Activated CD8-positive, alpha-beta memory T cell treated with anti-CD3 and anti-CD28 coated beads for 48 hours (primary cell): ENCODE data around the gene DLG2.

Experiments
- DNase-seq, 3 experiments: peaks; one replicate each; pipeline ENCODE4 v3.0.0-alpha.2; 2020; ENCODE audit warnings: low read depth in 2 of 3, low spot score in 2 of 3

Gene DLG2

GRCh38 chr11:84923489-84923888 is 703.7 kb downstream of the DLG2 start:
- DNase-seq, result no peak

GRCh38 chr11:84922836-84923235 is 704.3 kb downstream of the DLG2 start:
- no peak for DNase-seq

- no peak for DNase-seq
Observed at GRCh38 chr11:84922212-84922805, 704.8 kb downstream of the DLG2 start.

- DNase-seq, result no peak
Observed at GRCh38 chr11:84914511-84914910, 712.6 kb downstream of the DLG2 start.

GRCh38 chr11:84909740-84910139 is 717.4 kb downstream of the DLG2 start:
- DNase-seq, result no peak

- no peak for DNase-seq
Observed at GRCh38 chr11:84906995-84907394, 720.1 kb downstream of the DLG2 start.

DNA sequence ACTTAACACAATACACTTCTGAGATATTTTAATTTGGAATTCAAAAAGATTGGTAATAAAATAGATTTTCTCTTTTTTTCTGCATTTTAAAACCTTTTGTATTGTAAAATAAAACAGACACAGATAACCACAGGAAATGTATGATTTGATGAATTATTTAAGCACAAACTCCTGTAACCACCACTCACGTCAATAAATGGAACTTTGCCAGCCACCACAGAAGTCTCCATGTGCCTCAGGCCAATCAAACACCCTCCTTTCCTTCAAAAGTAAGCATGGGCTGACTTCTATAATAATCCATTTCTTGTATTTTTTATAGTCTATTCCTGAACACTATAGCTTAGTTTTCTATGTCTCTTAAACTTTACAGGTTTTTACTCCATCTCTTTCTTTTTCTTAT is 721.7 kb downstream of the DLG2 start:
- DNase-seq, result no peak

DNA sequence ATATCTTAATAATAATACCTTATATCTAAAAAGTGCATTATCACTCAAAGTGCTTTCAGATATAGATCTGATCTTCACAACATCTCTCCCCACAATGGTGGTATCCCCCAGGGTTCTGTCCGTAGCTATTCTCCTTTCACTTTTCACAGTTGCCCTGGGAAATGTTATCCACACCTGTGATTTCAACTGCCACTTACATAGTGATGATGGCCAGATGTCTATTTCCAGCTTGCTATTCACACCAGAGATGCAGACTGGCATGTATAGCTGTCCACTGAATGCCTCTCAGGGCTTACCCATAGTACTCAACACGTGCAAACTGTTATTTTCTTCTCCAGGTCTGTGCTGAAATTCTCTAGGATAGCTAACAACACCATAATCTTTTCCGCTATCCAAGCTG is 724.7 kb downstream of the DLG2 start:
- DNase-seq, result no peak

GRCh38 chr11:84901991-84902390 is 725.2 kb downstream of the DLG2 start:
- DNase-seq, result no peak

GRCh38 chr11:84899740-84900139 is 727.4 kb downstream of the DLG2 start:
- DNase-seq, result no peak

GRCh38 chr11:84899134-84899533 is 728.0 kb downstream of the DLG2 start:
- DNase-seq, result no peak

GRCh38 chr11:84894666-84895065 is 732.5 kb downstream of the DLG2 start:
- no peak for DNase-seq

GRCh38 chr11:84890676-84891075 is 736.5 kb downstream of the DLG2 start:
- no peak for DNase-seq

GRCh38 chr11:84889556-84889955 is 737.6 kb downstream of the DLG2 start:
- no peak for DNase-seq

- no peak for DNase-seq
Observed at GRCh38 chr11:84887055-84887629, 740.0 kb downstream of the DLG2 start.

DNA sequence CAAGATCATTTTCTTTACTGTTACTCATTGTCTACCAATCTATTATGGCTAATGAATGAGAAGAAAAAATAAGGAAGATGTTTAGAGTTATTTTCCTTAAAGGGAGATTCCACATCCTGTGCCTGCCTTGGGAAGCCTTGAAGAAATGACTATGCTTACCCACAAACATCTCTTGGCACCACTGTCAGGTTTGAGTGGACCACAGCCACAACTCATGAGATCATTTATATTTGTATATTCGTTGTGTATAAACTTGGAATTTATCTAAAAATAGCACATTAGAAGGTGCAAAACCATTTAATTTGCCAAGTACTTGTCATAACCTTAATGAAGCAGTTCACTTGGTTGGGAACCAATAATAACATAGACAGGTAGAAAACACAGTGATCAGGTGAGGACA is 740.8 kb downstream of the DLG2 start:
- no peak for DNase-seq

DNA sequence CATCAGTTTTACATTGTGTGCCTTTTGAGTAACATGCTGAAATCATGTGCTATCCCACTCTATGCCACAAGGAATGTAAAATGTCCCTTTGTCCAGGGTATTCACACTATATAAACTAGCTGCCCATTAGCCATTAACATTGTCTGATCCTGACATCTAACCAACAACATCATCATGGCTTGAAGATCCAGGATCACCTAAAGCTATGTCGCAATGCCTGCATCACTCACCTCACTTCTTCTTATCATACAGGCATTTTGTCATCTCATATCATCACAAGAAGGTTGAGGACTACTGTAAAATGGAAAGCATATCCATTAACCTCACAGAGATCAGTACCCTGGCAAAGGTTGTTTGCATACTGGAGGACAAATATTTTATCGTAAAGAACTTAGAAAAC is 742.3 kb downstream of the DLG2 start:
- no peak for DNase-seq

DNA sequence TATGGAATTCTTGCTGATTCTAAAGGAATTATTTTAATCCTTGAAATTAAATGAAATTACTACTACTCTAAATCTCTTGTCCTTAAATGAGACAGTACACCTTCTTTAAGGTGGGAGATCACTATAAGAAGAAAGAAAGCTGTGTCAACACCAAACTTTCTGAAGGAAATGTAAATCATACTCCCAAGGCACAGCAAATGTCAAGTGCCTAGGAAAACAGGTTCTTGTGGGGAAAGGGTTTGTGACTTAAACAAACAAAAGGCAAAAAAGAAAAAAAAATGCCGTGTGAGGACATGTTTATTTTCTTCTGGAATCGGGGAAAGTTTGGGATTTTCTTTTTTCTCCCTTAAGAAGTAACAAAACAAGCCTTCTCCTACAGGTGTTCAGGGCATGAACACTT is 745.1 kb downstream of the DLG2 start:
- no peak for DNase-seq

DNA sequence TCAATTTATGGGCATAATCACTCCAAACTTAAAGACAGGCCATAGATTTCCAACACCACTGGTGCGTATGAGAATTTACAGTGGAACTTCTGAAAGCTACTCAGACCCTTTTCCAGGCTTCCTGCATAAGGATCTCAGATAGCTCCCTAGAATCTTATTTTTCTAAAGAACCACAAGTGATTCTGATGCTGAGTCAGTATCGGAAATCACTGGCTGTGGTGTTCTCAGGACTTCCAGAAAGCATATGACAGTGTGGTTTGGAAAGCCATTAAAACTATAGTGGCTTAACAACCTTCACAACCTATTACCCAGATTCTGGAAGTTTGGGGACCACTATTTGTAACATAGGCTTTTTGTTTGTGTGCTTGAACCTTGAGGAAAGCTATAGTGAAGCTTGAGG is 756.0 kb downstream of the DLG2 start:
- DNase-seq, result no peak

- DNase-seq, result no peak
Observed at GRCh38 chr11:84870486-84870885, 756.7 kb downstream of the DLG2 start.

- no peak for DNase-seq
Observed at GRCh38 chr11:84866922-84867321, 760.2 kb downstream of the DLG2 start.

DNA sequence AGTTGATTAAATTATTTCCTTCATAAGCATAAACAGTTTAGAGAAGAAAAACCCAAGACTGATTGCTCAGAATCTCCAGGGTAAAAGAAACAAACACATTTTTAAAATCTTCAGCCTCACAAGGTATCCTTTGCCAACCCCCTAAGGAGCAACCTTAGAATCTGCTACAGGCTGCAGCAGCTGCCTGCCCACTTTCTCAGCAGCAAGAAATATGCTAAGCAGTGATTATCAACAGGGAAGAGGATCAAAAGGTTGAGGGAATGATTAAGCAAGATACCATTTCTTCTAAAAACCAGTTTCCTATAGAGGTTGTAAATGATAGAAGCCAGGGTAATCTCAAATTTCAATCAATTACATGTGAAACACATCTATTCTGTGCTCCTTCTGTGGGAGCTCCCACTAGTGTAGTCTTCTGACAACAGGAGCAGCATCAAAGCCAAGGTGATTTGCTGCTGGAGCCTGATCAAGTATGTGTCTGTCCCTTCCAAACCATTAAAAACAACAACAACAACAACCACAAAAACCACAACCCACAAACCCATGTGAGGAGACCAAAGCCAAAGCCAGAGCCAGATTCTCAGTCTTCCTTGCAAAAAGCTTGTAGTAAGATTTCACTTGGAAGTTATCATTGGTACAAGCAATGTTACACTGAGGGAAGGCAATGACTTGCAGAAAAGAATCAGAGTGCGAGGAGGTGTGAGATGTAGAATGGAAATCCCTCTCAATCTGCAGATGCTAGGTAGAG is 761.2 kb downstream of the DLG2 start:
- DNase-seq, result no peak

GRCh38 chr11:84865257-84865656 is 761.9 kb downstream of the DLG2 start:
- no peak for DNase-seq
